NCI-H1092 (cell line): ENCODE data around the gene RIOK3.
"Not testable (repeated sequence)": the region's sequence is repeated elsewhere in the genome, so short reads cannot be mapped to it uniquely, and the experiment has no call there.

Experiments used
- DNase-seq: peaks from one replicate; lab custom pipeline; 2025; lab: John Stamatoyannopoulos, UW

The RIOK3 gene, protein sequence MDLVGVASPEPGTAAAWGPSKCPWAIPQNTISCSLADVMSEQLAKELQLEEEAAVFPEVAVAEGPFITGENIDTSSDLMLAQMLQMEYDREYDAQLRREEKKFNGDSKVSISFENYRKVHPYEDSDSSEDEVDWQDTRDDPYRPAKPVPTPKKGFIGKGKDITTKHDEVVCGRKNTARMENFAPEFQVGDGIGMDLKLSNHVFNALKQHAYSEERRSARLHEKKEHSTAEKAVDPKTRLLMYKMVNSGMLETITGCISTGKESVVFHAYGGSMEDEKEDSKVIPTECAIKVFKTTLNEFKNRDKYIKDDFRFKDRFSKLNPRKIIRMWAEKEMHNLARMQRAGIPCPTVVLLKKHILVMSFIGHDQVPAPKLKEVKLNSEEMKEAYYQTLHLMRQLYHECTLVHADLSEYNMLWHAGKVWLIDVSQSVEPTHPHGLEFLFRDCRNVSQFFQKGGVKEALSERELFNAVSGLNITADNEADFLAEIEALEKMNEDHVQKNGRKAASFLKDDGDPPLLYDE

DNA sequence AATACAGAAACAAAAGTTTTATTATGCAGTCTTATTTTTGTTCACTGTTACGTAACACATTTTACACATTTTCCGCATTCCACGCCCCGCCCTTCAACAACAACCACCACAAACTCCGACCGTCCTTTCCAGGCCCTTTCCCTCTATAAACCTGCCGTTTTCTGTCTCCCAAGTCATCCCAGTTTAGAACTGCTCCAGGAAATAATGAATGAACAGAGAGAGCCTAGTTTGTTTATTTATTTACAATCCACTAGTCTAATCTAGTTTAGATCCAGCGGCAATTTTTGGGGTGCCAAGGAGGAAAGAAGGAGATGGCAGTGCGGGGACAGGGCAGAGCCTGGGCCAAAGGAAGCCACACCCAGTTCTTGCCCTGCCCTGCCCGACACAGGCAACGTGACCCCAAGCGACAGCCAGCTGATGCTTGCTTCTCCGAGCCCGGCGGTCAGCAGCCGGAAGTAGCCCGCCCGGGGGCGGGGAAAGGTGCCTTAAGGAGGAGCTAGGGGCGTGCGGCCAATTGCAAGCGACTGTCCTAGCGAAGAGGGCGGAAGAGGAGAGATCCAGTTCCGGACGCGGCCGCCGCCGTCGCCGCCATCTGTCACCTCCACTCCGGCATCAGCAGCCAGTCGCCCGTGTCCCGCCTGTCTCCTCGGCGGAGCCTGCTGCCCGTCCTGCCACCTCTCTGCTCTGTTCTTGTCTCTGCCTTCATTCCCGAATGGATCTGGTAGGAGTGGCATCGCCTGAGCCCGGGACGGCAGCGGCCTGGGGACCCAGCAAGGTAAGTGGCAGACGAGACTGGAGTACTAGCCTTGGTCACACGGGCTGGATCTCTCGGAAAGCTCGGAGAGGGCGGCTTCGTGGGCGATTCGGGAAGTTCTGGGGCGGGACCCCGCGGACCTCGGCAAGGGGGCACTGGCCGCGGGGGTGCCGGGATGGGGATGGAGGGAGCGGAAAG lies at the start of gene RIOK3:
TSS of gene RIOK3 (plus strand) at position 560 of the 952 bp plus-strand sequence. CDS start at position 713, 153 bp downstream.
- peak; percentile 96 for DNase-seq

DNA sequence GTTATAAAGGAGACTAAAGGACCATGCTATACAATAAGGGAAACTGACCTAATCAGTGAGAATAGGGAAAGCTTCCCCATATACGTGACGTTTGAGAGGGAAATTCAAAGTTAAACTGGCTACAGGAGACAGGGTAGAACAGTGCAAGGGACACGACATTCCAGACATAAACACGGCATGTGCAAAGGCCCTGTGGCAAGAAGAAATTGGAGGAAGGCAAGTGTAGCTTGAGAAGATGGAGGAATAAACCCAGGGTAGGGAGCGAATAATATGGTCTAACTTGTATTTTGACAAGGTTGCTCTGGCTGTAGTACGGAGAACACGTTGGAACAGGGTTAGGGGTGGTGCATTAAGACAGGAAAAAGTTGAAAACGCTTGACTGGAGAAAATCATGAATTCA lies 49.8 kb upstream of the RIOK3 start:
- no peak for DNase-seq

DNA sequence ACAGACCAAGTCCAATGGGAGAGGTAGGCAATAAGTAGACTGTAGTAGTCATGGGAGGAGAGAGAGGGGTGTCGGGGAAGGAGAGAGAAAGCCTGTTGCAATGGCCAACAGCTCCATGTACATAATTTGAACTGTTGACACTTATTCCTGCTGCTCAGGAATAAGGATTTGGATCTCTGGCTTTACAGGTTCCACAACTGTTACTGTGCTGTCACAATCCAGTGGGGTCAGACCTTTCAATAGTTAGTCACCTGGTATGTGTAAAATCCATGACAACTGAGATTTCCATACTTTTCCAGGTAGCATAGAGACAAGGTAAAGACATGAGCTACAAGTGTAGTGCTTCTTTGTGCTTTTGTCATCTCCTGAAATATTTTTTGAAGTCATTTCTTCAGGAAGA lies 47.5 kb upstream of the RIOK3 start:
- DNase-seq = no peak

DNA sequence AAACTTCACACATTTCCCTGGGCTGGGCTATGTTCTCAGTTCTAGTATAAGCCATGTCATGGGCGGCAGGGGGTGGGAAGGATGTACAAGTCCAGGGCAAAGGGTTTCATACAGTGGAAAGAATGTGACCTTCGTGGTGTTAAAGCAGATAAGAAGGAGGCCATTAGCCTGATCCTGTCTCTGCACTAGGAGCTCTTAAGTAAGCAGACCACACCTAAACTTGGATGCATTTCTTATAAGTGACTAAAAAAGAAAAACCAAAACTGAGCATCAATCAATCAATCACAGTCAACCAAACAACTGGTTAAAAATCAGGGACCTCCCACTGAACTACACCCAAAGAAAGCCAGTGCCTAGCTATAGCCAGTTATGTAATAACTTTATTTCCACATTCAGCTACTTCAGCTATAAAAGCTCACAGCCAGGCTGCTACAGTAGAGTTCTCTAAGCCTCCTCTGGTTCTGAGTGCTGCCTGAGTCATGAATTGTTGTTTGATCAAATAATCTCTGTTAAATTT lies 46.8 kb upstream of the RIOK3 start:
- DNase-seq = no peak

DNA sequence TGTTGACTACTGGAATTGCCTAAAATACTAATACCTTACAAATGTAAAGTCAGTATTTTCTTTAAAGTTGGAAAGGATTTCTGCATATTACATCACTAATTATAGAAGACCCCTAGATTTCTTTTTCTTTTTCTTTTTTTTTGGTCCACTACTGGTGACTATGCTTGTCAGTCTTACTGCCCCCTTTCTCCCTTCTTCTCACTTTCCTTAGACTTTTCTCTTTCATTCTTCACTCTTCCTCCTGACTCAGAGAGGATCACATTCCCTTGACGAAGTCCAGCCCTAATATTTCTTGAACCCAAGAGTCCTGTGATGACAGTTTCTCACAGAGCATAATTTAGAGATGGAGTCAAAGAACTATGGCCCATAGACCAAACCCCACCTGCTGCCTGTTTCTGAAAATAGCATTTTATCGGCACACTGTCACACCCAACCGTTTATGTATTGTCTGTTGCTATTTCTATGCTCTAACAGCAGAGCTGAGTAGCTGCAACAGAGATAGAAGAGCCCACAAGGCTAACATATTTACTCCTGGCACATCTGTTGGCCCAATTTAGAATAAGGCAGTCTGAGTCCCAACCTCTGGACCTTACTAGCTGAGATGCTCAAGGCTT lies 40.6 kb upstream of the RIOK3 start:
- DNase-seq = no peak

DNA sequence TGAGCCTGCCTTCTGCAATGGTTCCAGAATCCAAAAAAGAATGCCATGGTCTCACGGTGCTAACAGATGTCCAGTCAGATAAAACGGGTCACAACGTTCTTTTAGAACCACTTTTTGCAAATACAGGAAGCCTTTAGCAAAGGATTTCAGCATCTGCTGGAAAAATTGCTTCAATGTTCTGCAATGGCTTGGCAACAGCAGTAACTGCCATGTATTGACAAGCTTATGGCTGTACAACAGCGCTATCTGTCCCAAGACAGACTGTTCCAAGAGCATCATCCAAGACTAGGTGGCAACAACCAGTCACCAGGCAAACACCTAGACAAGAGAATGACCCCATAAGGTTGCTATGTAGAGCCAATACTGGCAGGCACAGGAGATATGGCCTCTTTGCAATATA lies 37.6 kb upstream of the RIOK3 start:
- no peak for DNase-seq

DNA sequence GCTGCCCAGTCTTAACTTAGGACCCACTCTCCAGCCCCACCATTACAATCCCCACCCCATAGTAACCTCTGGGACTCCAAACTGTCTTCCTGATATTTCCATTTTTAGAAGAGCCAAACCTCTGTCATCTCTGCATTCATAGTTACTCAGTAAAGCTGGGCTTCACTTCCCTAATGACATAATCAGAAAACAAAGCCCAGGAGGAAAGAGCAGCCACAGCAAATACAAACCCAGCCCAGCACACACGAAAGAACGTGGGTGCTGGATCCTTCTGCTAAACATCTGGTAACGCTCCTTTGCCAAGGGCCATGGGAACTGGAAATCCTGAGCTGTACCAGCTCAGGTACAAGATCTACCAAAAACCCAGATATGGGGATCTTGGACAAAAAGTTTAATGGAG lies 36.8 kb upstream of the RIOK3 start:
- DNase-seq = no peak

DNA sequence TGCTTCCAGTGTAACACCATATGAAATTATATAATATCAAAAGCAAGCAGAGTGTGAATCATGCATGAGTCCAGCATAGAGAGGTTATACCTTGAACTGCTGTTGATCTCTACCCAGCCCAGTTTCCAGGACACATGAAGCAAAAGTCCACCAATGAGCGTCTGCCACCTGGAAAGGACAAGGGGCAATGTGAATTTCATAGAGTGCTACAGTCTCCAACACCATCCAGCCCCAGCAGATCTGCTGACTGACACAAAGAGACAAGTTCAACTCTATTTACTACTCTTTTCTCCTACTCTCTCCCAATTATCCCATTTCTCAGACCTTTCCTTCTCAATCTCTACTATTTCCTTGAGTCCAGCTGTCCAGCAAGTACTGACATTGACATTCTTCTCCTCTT lies 31.8 kb upstream of the RIOK3 start:
- no peak for DNase-seq

DNA sequence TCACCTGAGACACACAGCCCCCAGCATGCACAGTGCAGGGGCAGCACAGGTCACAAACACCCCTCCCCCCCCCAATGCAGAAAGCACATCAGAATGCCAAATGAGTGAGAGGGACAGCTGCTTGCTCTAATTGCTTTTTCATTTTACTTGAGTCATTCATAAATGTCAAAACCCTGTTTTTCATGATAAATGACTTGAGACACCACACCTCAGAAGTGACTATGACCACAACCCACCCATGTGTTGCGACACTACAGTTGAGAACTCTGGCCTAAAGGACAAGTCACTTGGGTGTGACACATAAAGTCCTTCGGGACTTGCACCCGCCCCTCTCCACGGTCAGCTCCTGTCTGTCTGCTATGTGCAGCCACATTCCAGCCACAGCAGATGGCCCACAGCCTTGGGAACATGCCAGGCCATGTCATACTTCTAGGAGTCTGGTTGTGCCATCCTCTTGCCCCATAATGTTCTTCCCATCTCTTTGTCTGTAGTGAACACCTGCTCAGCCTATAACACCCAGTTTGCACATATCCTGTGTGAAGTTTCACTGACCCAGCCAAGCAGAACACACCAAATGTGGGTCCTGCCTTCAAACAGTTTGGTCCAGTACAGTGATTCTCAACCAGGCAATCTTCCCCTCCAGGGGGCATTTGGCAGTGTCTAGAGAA lies 30.2 kb upstream of the RIOK3 start:
- DNase-seq = no peak

DNA sequence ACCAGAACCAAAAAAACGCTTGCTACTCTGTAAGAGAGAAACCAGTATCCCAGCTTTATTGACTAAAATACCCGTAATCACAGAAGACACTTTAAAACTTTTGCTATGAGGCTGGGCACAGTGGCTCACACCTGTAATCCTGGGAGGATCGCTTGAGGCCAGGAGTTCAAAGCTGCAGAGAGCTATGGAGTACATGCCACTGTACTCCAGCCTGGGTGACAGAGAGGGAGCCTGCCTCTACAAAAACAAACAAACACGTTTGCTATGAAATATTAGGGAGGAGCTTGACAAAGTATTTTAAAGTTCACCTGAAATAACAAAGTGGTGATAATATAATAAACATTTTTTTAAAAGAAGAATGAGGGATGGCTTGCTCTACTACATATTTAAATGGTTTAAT lies 28.5 kb upstream of the RIOK3 start:
- DNase-seq = no peak

DNA sequence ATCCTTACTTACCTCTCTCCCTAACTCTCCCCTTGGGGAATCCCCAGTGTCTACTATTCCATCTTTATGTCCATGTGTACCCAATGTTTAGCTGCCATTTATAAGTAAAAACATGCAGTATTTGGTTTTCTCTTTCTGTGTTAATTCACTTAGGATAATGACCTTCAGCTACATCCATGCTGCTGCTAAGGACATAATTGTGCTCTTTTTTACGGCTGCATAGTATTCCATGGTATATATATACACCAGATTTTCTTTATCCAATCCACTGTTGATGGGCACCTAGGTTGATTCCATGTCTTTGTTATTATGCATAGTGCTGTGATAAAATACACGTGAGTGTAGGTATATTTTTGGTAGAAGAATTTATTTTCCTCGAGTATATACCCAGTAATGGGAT lies 24.3 kb upstream of the RIOK3 start:
- no peak for DNase-seq

DNA sequence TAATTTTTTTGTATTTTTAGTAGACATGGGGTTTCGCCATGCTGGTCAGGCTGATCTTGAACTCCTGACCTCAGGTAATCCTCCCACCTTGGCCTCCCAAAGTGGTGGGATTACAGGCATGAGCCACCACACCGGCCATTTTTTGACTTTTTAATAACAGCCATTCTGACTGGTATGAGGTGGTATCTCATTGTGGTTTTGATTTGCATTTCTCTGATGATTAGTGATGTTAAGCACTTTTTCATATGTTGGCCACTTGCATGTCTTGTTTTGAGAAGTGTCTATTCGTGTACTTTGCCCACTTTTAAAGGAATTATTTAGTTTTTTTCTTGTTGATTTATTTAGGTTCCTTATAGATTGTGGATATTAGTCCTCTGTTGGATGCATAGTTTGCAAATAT lies 23.5 kb upstream of the RIOK3 start:
- not testable (repeated sequence) for DNase-seq

DNA sequence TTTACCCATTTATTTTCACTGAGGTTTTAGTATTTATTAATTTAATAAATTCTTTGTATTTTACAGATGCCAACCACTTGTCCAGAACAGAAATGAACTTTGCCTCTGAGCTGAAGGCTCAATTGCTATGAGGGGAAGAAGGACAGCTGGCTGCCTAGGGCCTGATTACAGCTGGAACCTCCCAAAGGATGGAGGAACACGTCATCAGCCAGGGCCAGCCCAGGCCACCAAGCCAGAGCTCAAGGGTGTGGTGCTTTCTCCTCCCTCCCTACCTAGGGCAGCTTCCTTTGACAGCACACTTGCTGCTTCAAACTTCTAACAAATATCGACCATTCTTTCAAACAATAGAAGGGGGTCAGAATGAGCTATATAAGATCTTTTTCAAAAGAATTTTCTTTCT lies 19.7 kb upstream of the RIOK3 start:
- DNase-seq = no peak

DNA sequence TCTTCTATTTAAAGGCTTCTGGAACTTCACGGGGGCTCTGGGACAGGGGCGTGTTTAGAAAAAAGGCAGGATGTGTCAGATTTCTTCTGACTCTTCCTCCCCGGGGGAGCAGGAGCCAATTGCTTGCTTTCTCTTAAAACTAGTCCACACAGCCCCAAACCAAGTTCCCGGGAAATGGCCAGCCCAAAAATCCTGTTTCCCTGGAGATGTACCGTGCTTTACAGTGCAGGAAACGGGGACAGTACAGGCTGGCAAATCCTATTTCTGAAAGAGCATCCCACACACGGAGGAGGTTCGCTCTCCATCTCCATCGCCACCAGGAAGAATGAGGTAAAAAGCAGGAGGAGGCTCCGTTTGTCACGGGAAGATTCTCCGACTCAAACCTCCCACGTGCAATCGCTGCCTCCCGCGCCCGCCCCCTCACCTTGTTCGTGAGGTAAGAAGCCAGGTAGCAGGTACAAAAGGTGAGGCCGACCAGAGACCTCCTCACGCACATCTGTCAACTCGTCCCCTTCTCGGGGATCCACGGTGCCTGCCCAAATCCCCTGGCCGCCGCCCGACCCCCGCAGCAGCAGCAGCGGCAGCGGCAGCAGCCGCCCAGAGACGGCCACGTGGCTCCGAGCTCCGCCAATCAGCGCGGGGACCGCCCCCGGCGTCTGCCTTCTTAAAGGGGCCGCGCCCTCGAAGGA lies 15.6 kb upstream of the RIOK3 start:
- peak; percentile 67 for DNase-seq

DNA sequence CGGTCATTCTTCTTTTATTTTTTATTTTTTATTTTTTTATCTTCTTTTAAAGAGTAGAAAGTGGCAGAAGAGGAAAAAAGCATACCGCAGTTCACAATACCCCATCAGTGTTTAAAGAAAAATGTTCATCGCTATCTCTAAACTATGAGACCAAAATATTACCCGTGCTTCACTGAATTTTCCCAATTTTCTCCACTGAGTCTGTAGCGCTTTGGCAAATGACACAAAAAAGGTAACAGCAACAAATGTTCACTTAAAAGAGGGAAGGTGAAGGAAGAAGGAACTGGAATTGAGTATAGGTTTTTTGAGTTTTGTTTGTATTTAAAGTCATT lies 15.1 kb upstream of the RIOK3 start:
- no peak for DNase-seq

DNA sequence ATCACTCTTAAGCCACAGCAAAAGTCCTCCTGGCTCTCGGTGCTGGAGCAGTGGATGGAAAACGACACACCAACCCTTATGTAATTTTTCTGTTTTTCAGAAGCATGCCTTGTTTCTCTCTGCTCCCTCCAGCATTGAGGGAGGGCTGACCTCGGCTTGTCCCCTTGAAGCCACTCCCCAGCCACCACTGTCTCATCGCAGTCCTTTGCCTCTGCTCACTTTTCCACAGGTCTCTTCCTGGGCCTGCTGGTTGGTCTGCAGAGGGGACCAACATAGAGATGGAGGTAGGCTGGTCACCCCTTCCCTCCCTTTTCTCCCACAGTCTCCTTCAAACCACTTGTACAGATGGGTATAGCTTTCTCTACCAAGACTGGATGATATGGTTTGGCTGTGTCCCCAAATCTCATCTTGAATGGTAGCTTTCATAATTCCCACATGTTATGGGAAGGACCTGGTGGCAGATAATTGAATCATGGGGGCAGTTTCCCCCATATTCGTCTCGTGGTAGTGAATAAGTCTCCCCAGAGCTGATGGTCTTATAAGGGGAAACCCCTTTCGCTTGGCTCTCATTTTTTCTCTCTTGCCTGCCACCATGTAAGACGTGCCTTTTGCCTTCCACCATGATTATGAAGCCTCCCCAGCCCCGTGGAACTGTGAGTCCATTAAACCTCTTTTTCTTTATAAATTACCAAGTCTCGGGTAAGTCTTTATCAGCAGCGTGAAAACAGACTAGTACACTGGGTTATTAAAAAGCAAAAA lies 14.3 kb upstream of the RIOK3 start:
- no peak for DNase-seq

DNA sequence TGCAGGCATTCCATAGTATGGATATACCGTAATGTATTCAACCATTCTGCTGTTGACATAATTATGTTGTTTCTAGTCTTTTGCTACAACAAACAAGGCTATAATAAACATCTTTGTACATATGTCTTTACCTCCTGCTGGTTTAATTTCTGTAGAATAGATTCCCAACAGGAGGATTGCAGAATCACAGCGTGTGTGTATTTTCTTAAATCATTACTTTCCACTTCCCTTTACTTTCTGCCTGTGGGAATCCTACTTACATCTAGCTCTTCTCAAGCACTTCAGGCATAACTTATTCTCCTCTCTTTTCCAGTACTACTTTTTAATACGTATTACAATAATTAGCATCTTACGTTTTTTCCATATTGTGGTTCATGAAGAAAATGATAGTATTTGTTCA lies 13.0 kb upstream of the RIOK3 start:
- DNase-seq = no peak

DNA sequence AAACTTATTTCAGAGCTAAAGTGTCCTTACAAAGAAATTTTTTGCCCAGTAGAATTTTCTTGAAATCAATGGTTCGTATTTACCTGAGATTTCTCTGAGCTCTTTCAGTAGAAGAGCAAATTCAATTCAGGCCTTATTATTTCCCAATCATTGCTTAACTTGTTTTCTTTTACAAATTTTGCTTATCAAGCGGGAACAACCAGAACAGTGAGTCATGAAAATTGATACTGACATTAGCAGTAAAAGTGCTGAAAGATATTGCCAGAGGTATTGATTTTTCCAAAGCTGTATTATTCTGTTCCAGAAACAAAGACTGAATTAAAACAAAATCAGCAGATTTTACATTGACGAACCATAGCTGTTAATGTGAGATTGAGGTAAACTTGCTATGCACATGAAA lies 10.1 kb upstream of the RIOK3 start:
- DNase-seq = no peak

DNA sequence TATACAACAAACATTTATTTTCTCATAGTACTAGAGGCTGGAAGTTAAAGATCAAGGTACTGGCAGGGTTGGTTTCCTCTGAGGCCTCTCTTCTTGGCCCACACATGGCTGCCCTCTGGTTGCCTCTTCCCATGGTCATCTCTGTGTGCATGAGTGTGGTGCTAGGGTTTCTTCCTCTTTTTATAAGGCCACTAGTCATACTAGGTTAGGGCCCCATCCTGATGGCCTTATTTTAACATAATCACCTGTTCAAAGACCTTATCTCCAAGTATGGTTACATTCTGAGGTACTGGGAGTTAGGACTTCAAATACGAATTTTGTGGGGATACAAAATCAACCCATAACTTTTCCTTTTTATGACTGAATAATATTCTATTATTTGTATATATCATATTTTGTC lies 4.8 kb upstream of the RIOK3 start:
- DNase-seq = no peak

DNA sequence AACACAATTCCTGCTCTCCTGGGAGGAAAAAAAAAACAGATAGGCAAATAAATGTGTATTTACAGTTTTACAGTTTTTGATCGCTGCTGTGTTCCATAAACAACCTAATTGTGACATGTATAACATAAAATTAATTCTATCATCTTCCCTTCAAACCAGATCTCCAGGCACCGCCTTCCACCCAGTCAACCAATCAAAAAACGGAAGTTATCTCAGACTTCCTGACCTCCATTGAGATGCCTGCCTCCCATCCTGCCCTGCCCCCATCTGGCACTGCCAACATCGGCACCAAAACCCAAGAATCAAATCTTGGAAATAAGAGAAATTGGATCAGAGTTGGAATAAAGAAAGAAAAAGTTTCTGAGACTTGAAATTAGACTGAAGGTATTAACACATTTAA lies 3.1 kb upstream of the RIOK3 start:
- no peak for DNase-seq
